ENCODE results near the gene RPP30.

Gene RPP30

DNA sequence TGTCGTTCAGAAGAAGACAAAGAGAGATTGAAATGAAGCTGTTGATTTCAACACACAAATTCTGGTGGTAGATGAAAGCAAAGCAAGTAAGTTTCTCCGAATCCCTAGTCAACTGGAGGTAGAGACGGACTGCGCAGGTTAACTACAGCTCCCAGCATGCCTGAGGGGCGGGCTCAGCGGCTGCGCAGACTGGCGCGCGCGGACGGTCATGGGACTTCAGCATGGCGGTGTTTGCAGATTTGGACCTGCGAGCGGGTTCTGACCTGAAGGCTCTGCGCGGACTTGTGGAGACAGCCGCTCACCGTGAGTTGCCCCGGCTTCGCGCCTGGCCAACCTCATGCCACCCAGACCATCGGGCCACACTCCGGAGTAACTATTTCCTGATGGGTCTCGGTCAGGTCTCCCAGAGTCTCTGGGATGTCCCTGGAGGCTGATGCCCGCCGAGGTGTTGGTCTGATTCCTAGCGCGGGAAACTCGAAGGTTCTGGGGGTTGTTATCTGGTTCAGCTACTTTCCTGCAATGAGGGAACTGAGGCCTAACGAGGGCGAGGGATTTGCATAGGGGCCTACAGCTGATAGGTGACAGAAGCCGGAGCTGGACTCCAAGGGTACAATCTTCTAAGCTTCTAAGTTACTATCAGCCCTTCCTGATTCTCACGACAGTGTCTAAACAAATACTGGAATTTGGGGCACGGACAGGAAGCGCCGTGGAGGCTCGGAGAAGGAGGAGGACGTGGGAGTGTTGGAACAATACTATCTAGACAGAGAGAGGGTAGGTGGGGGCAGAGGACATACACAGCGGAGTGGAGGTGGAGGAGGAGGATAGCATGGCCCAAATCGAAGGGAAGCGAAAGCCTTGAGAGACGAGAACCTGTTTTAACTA is at the start of gene RPP30:
TSS of gene RPP30 (plus strand) at position 209 of the 882 bp plus-strand sequence. CDS start at position 222, 13 bp downstream.
- H3K4me3 ChIP-seq (replicated peaks; ENCODE audit: low read depth, low read length), result peak within 1 kb of the TSS; percentile 72
- TF ChIP-seq, protein P1, sequence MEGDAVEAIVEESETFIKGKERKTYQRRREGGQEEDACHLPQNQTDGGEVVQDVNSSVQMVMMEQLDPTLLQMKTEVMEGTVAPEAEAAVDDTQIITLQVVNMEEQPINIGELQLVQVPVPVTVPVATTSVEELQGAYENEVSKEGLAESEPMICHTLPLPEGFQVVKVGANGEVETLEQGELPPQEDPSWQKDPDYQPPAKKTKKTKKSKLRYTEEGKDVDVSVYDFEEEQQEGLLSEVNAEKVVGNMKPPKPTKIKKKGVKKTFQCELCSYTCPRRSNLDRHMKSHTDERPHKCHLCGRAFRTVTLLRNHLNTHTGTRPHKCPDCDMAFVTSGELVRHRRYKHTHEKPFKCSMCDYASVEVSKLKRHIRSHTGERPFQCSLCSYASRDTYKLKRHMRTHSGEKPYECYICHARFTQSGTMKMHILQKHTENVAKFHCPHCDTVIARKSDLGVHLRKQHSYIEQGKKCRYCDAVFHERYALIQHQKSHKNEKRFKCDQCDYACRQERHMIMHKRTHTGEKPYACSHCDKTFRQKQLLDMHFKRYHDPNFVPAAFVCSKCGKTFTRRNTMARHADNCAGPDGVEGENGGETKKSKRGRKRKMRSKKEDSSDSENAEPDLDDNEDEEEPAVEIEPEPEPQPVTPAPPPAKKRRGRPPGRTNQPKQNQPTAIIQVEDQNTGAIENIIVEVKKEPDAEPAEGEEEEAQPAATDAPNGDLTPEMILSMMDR (IDR thresholded peaks at IDR 0.05; ENCODE audit: low read length, missing control alignments), result no peak
- peak; percentile 84 for DNase-seq (ENCODE audit: low read depth)

DNA sequence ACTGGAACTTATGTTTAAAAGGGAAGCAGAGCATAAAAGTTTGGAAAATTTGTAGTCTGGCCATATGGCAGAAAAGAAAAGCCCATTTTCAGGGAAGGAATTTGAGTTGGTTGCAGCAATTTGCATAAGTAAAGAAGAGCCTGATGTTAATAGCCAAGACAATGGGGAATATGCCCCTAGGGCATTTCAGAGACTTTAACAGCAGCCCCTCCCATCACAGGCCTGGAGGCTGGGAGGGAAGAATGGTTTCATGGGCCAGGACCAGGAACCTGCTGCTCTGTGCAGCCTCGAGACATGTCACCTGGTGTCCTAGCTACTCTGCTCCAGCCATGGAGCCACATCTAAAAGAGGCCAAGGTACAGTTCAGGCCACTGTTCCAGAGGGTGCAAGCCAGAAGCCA is 49.3 kb upstream of the RPP30 start:
- no peak for DNase-seq (ENCODE audit: low read depth)
- TF ChIP-seq, protein P1 (IDR thresholded peaks at IDR 0.05; ENCODE audit: low read length, missing control alignments), result no peak
- no peak overlapping the region for H3K4me3 ChIP-seq (replicated peaks; ENCODE audit: low read depth, low read length)

DNA sequence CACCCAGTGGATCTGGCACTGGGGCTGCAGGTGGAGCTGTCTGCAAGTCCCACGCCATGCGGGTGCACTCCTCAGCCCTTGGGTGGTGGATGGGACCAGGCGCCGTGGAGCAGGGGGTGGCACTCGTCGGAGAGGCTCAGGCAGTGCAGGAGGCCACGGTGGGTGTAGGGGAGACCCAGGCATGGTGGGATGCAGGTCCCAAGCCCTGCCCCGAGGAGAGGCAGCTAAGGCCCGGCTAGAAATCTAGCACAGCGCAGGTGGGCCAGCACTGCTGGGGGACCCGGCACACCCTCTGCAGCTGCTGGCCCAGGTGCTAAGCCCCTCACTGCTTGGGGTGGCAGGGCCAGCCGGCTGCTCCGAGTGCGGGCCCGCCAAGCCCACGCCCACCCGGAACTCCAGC is 39.7 kb upstream of the RPP30 start:
- no peak overlapping the region for H3K4me3 ChIP-seq (replicated peaks; ENCODE audit: low read depth, low read length)
- DNase-seq (ENCODE audit: low read depth), result no peak
- TF ChIP-seq, protein P1 (IDR thresholded peaks at IDR 0.05; ENCODE audit: low read length, missing control alignments), result no peak

DNA sequence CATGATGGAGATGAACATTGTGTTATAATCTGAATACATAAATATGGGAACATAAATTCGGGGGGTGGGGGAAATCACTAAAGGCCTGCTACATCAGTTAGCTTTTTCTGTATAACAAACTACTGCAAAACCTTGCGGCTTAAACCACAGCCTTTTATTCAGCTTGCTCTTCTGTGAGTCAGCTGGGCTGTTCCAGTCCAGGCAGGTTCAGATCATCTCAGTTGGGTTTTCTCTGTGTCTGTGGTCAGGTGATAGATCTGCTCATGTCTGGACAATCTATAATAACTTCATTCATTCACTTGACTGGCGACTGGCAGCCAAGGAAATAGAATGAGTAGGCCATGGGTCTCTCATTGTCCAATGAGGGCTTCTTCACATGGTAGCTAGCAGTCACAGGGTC is 37.4 kb upstream of the RPP30 start:
- DNase-seq (ENCODE audit: low read depth), result no peak
- TF ChIP-seq, protein P1 (IDR thresholded peaks at IDR 0.05; ENCODE audit: low read length, missing control alignments), result no peak

DNA sequence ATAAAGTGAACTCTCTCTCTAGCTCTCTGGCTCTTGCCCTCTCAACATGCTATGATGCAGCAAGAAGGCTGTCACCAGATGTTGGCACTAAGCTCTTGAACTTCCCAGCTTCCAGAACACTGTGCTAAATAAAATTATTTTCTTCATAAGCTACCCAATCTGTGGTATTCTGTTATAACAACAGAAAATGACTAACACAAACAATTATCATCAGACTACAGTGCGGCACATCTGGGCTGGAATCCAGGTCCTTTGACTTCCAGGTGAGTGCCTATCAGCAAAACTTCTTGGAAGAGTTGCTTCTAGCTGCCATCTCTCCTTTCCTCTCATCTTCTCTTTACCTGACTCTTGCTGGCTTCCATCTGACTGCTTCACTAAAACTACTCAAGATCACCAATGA is 34.3 kb upstream of the RPP30 start:
- TF ChIP-seq, protein P1 (IDR thresholded peaks at IDR 0.05; ENCODE audit: low read length, missing control alignments), result no peak
- DNase-seq (ENCODE audit: low read depth), result no peak
- no peak overlapping the region for H3K4me3 ChIP-seq (replicated peaks; ENCODE audit: low read depth, low read length)

More for the DNA sequence above, 37.4 kb upstream of the RPP30 start:
- no peak overlapping the region for H3K4me3 ChIP-seq (replicated peaks; ENCODE audit: low read depth, low read length)

DNA sequence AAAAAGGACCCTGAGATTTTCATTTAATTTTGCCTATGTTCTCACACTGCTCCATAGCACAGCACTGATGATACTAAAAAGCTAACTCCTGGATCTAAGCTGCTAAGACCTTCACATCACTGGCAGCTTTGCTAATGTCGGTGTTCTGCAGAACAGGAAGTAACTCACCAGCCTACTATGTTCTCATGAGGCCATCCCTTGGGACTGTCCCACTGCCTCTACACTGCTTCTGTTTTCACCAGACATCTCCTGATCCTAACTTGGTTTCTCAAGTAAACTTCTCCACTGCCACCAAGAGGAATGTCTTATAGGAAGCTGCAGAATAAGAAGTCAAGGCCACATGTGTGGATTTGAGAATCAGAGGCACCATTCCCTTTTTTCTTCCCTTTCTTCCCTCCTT is 29.0 kb upstream of the RPP30 start:
- TF ChIP-seq, protein P1 (IDR thresholded peaks at IDR 0.05; ENCODE audit: low read length, missing control alignments), result no peak
- no peak overlapping the region for H3K4me3 ChIP-seq (replicated peaks; ENCODE audit: low read depth, low read length)
- DNase-seq (ENCODE audit: low read depth), result peak; percentile 21

Data from fibroblast of pulmonary artery (primary cell).